HCT116 (cell line): Measurements from ENCODE around the gene COL5A1. TPM values are rescaled to one million over a fixed set of nuclear protein-coding genes. Genes with fewer than 3 reads are reported as not detected.

Source experiments
- ATAC-seq: fragments of 200-7000 bp; cut with Tn5 transposase; 2 replicates; pipeline ENCODE4 v1.9.1; 2020; ENCODE audit warnings: mild to moderate bottlenecking, moderate library complexity
- BruUV-seq: library from RNA; stranded (reverse); fragments of 400-500 nt; replicated peaks from 2 replicates; lab custom pipeline; 2021; lab: Mats Ljungman, UMichigan
- CTCF ChIA-PET: fragments of 300-600 bp; sonication (Branson Sonifier 250); formaldehyde crosslinking; loops from one replicate; lab custom pipeline; 2021; ENCODE audit warnings: antibody characterized with exemption; lab: Charles Lee
- POLR2A ChIA-PET: fragments of 300-600, 350-600 bp; sonication (Branson Sonifier 250); formaldehyde crosslinking; loops from one replicate; lab custom pipeline; 2021; ENCODE audit warnings: antibody characterized with exemption; lab: Charles Lee
- RAD21 ChIA-PET, 2 experiments: fragments of 300-600 bp; sonication (Branson Sonifier 250); formaldehyde crosslinking; loops; one replicate each; lab custom pipeline; 2023; ENCODE audit warnings: low total read pairs in 2 of 2; ENCODE audit not compliant: uncharacterized antibody in 2 of 2, unreplicated experiment in 2 of 2, low non-redundant PET in 1 of 2; lab: Charles Lee
- DNase-seq: peaks from one replicate; pipeline ENCODE4 v3.0.0-alpha.2; 2010; ENCODE audit warnings: low read depth, low spot score
- H2AFZ ChIP-seq: fragments of 200-600 bp; shearing (Covaris generic), sonication (generic); 2 replicates; pipeline ENCODE4 v1.6.1; 2017; ENCODE audit warnings: low read depth, mixed run types, mixed read lengths, antibody characterized with exemption, low read length; ENCODE audit not compliant: poor library complexity, severe bottlenecking
- H3K27ac ChIP-seq: 2 replicates; pipeline ENCODE4 v1.5.1; 2012; ENCODE audit warnings: low read depth, low read length
- H3K27me3 ChIP-seq: fragments of 200-600 bp; sonication (generic); 2 replicates; pipeline ENCODE4 v1.6.1; 2016; ENCODE audit warnings: mixed run types, low read length, mixed read lengths; ENCODE audit not compliant: insufficient read depth
- H3K36me3 ChIP-seq, 2 experiments: fragments of 200-500 bp in 1 of 2; fragments of 200-600 bp in 1 of 2; sonication (Bioruptor generic) in 1 of 2; sonication (generic) in 1 of 2; 2 replicates each; pipeline versions ENCODE4 v1.5.1 to v1.6.1; 2014 to 2016; ENCODE audit warnings: low read length in 2 of 2, inconsistent platforms in 1 of 2, mixed read lengths in 1 of 2, mixed run types in 1 of 2; ENCODE audit not compliant: insufficient read depth in 2 of 2, control insufficient read depth in 1 of 2
- H3K4me1 ChIP-seq, 2 experiments: fragments of 200-600 bp in 1 of 2; sonication (generic) in 1 of 2; 2 replicates each; pipeline versions ENCODE4 v1.5.1 to v1.6.1; 2012 to 2017; ENCODE audit warnings: low read length in 2 of 2, inconsistent platforms in 1 of 2, mild to moderate bottlenecking in 1 of 2, mixed read lengths in 1 of 2, mixed run types in 1 of 2, moderate library complexity in 1 of 2; ENCODE audit not compliant: insufficient read depth in 2 of 2, control insufficient read depth in 1 of 2
- H3K4me2 ChIP-seq: fragments of 200-600 bp; sonication (generic); 2 replicates; pipeline ENCODE4 v1.6.1; 2017; ENCODE audit warnings: mixed run types, low read length, mixed read lengths
- H3K4me3 ChIP-seq, 2 experiments: fragments of 200-600 bp in 1 of 2; sonication (generic) in 1 of 2; replicated peaks in 1 of 2; 2 replicates each; pipeline ENCODE4 v1.5.1; 2011 to 2016; ENCODE audit warnings: low read length in 2 of 2, control low read depth in 1 of 2, low read depth in 1 of 2, mild to moderate bottlenecking in 1 of 2, mixed read lengths in 1 of 2, mixed run types in 1 of 2
- H3K79me2 ChIP-seq: fragments of 200-600 bp; sonication (generic); 2 replicates; pipeline ENCODE4 v1.6.1; 2017; ENCODE audit warnings: mild to moderate bottlenecking, mixed run types, low read length, moderate library complexity, mixed read lengths; ENCODE audit not compliant: insufficient read depth
- H3K9ac ChIP-seq: fragments of 200-600 bp; sonication (generic); 2 replicates; pipeline ENCODE4 v1.6.1; 2016; ENCODE audit warnings: low read length, mixed read lengths
- H3K9me2 ChIP-seq: fragments of 200-600 bp; sonication (generic), shearing (Covaris generic); 2 replicates; pipeline ENCODE4 v1.6.1; 2017; ENCODE audit warnings: mixed run types, mild to moderate bottlenecking, moderate library complexity; ENCODE audit not compliant: insufficient read depth
- H3K9me3 ChIP-seq, 2 experiments: fragments of 200-500 bp in 1 of 2; fragments of 200-600 bp in 1 of 2; sonication (Bioruptor generic) in 1 of 2; sonication (generic) in 1 of 2; 2 replicates each; pipeline ENCODE4 v1.6.1; 2014 to 2017; ENCODE audit warnings: low read length in 2 of 2, mixed read lengths in 2 of 2, inconsistent platforms in 1 of 2, low read depth in 1 of 2, mild to moderate bottlenecking in 1 of 2, mixed run types in 1 of 2, moderate library complexity in 1 of 2; ENCODE audit not compliant: control insufficient read depth in 1 of 2, insufficient read depth in 1 of 2
- H4K20me1 ChIP-seq: fragments of 200-600 bp; sonication (generic), shearing (Covaris generic); 2 replicates; pipeline ENCODE4 v1.6.1; 2017; ENCODE audit warnings: mixed run types, mild to moderate bottlenecking, moderate library complexity; ENCODE audit not compliant: insufficient read depth
- ELF1 ChIP-seq: IDR thresholded peaks from 2 replicates; pipeline ENCODE4 v1.6.1; 2012; ENCODE audit warnings: low read depth, borderline replicate concordance
- EZH2 ChIP-seq: fragments of 200-600 bp; sonication (generic); IDR thresholded peaks from 2 replicates; pipeline ENCODE4 v1.6.1; 2017; ENCODE audit warnings: antibody characterized with exemption, mixed run types
- FOSL1 ChIP-seq: IDR thresholded peaks from 2 replicates; pipeline ENCODE4 v1.6.1; 2012; ENCODE audit warnings: low read depth
- JUND ChIP-seq: IDR thresholded peaks from 2 replicates; pipeline ENCODE4 v1.6.1; 2012
- POLR2A ChIP-seq: IDR thresholded peaks from 2 replicates; pipeline ENCODE4 v1.7.0; 2011; ENCODE audit warnings: borderline replicate concordance; ENCODE audit not compliant: insufficient read depth, insufficient read length; ENCODE audit errors: extremely low read depth
- POLR2AphosphoS5 ChIP-seq: IDR thresholded peaks from 2 replicates; pipeline ENCODE4 v1.6.1; 2011; ENCODE audit warnings: mild to moderate bottlenecking, low read depth, low read length, moderate library complexity
- SIN3A ChIP-seq: IDR thresholded peaks from 2 replicates; pipeline ENCODE4 v1.6.1; 2012; ENCODE audit warnings: low read depth
- YY1 ChIP-seq: IDR thresholded peaks from 2 replicates; pipeline ENCODE4 v1.6.1; 2011; ENCODE audit warnings: low read length, low read depth, moderate library complexity, mild to moderate bottlenecking; ENCODE audit not compliant: insufficient replicate concordance; ENCODE audit errors: extremely low read depth
- ZFX ChIP-seq: fragments of 450-650 bp; IDR thresholded peaks from 2 replicates; pipeline ENCODE4 v1.6.1; 2017
- intact Hi-C: fragments of 100-400 bp; cut with micrococcal nuclease; formaldehyde crosslinking; loops from 2 replicates; pipeline ENCODE4 v1.10.0; 2022
- total RNA-seq: library from RNA; stranded (reverse); gene quantifications from one replicate; pipeline ENCODE4 v1.2.1, GENCODE V29; 2021; ENCODE audit not compliant: unreplicated experiment
- TF ChIP-seq, protein P1 (sequence below): IDR thresholded peaks from 2 replicates; pipeline ENCODE4 v1.6.1; 2012
- TF ChIP-seq, protein P2 (sequence below), 3 experiments: fragments of 200-600 bp in 1 of 3; sonication (generic) in 1 of 3; IDR thresholded peaks in 2 of 3; conservative IDR thresholded peaks in 1 of 3; 2 replicates each; pipeline ENCODE4 v1.5.1; 2012 to 2017; ENCODE audit warnings: low read depth in 2 of 3, low read length in 2 of 3, antibody characterized with exemption in 1 of 3, borderline replicate concordance in 1 of 3, control low read depth in 1 of 3, mild to moderate bottlenecking in 1 of 3, mixed read lengths in 1 of 3, mixed run types in 1 of 3, moderate library complexity in 1 of 3; ENCODE audit not compliant: insufficient read depth in 1 of 3
- TF ChIP-seq, protein P3 (sequence below): IDR thresholded peaks from 2 replicates; pipeline ENCODE4 v1.6.1; 2012; ENCODE audit warnings: low read depth

Gene COL5A1
- total RNA-seq, 1 experiment from 2014 or later = 0.30 TPM

DNA sequence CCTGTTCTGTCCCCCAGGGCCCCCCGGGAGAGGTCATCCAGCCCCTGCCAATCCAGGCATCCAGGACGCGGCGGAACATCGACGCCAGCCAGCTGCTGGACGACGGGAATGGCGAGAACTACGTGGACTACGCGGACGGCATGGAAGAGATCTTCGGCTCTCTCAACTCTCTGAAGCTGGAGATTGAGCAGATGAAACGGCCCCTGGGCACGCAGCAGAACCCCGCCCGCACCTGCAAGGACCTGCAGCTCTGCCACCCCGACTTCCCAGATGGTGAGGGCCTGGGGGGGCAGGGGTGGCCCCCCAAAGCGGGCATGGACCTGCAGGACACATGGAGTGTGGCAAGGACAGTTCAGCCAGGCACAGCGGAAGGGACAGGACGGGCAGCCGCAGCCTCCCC, 183.0 kb downstream of the COL5A1 start (continued):
- TF ChIP-seq POLR2AphosphoS5 (no peak), ELF1 (no peak), ZFX (no peak), JUND (no peak), EZH2 (no peak), YY1 (no peak)
- TF ChIP-seq, protein P1, sequence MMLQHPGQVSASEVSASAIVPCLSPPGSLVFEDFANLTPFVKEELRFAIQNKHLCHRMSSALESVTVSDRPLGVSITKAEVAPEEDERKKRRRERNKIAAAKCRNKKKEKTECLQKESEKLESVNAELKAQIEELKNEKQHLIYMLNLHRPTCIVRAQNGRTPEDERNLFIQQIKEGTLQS = no peak

DNA sequence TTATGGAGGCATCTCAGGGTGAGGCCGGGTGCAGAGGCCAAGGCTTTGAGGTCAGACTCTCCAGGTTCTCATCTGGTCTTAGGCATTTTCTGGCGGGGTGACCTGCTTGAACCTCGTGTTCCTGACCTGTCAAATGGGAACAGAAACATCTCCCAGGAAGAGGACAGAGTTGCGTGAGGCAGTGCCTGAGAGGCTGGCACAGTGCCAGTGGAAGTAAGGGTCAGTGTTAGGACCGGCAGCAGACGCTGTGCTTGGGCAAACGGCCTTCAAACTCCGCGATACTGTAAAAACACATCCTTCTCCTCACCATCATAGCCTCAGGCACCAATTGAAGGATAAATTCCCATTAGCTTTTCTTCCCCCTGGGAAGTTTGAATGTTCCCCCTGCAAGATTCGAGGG, 183.4 kb downstream of the COL5A1 start:
- Histone ChIP-seq H3K4me3 (no peak overlapping the region), H3K79me2 (no peaks in the 10 kb centered on the region), H2AFZ (no peak overlapping the region), H3K27ac (no peak overlapping the region), H3K9me2 (no peaks in the 10 kb centered on the region), H3K36me3 (no peaks in the 10 kb centered on the region), H3K4me1 (no peaks in the 10 kb centered on the region), H3K9me3 (no peaks in the 10 kb centered on the region), H3K4me2 (no peak overlapping the region), H3K9ac (no peak overlapping the region), H4K20me1 (no peaks in the 10 kb centered on the region), H3K27me3 (no peaks in the 10 kb centered on the region)
- POLR2A ChIA-PET = no interaction called here
- CTCF ChIA-PET = no interaction called here
- no peak for DNase-seq
- RAD21 ChIA-PET = no interaction called here
- intact Hi-C loops = no loop called here
- TF ChIP-seq, protein P2, sequence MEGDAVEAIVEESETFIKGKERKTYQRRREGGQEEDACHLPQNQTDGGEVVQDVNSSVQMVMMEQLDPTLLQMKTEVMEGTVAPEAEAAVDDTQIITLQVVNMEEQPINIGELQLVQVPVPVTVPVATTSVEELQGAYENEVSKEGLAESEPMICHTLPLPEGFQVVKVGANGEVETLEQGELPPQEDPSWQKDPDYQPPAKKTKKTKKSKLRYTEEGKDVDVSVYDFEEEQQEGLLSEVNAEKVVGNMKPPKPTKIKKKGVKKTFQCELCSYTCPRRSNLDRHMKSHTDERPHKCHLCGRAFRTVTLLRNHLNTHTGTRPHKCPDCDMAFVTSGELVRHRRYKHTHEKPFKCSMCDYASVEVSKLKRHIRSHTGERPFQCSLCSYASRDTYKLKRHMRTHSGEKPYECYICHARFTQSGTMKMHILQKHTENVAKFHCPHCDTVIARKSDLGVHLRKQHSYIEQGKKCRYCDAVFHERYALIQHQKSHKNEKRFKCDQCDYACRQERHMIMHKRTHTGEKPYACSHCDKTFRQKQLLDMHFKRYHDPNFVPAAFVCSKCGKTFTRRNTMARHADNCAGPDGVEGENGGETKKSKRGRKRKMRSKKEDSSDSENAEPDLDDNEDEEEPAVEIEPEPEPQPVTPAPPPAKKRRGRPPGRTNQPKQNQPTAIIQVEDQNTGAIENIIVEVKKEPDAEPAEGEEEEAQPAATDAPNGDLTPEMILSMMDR (IDR thresholded peaks at IDR 0.05 in 2 of 3, conservative IDR thresholded peaks at IDR 0.05 in 1 of 3; ENCODE audit: borderline replicate concordance in 1 of 3, insufficient read depth in 1 of 3, low read depth in 2 of 3, low read length in 2 of 3) = no peak
- no peak for TF ChIP-seq POLR2A
- no peak for TF ChIP-seq FOSL1
- TF ChIP-seq SIN3A = no peak
- TF ChIP-seq, protein P3, sequence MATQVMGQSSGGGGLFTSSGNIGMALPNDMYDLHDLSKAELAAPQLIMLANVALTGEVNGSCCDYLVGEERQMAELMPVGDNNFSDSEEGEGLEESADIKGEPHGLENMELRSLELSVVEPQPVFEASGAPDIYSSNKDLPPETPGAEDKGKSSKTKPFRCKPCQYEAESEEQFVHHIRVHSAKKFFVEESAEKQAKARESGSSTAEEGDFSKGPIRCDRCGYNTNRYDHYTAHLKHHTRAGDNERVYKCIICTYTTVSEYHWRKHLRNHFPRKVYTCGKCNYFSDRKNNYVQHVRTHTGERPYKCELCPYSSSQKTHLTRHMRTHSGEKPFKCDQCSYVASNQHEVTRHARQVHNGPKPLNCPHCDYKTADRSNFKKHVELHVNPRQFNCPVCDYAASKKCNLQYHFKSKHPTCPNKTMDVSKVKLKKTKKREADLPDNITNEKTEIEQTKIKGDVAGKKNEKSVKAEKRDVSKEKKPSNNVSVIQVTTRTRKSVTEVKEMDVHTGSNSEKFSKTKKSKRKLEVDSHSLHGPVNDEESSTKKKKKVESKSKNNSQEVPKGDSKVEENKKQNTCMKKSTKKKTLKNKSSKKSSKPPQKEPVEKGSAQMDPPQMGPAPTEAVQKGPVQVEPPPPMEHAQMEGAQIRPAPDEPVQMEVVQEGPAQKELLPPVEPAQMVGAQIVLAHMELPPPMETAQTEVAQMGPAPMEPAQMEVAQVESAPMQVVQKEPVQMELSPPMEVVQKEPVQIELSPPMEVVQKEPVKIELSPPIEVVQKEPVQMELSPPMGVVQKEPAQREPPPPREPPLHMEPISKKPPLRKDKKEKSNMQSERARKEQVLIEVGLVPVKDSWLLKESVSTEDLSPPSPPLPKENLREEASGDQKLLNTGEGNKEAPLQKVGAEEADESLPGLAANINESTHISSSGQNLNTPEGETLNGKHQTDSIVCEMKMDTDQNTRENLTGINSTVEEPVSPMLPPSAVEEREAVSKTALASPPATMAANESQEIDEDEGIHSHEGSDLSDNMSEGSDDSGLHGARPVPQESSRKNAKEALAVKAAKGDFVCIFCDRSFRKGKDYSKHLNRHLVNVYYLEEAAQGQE = no peak
- no TSS peak for BruUV-seq
- no peak for ATAC-seq
